Spinal cord (tissue), 10 donors: ENCODE data around the gene PCDH17. TPM values are rescaled to one million over a fixed set of nuclear protein-coding genes. Genes with fewer than 3 reads are reported as not detected.
A peak's percentile ranks its signal among the peaks of the same experiment; 100 is the strongest.

Experiments
- DNase-seq, 6 donors: peaks; one replicate each; pipeline versions ENCODE4 v3.0.0 to v3.0.0-alpha.2; 2013 to 2015; ENCODE audit warnings: low spot score in 6 of 6, low read depth in 4 of 6
- H3K27ac ChIP-seq: one replicate; pipeline ENCODE4 v1.5.1; 2013; ENCODE audit warnings: low read depth, low read length, control low read depth
- H3K27me3 ChIP-seq: one replicate; pipeline ENCODE4 v1.6.1; 2013; ENCODE audit warnings: low read length; ENCODE audit not compliant: control insufficient read depth, insufficient read depth
- H3K36me3 ChIP-seq: one replicate; pipeline ENCODE4 v1.6.1; 2013; ENCODE audit warnings: low read length; ENCODE audit not compliant: control insufficient read depth, insufficient read depth
- H3K4me1 ChIP-seq: one replicate; pipeline ENCODE4 v1.6.1; 2013; ENCODE audit warnings: low read length; ENCODE audit not compliant: control insufficient read depth, insufficient read depth
- H3K4me3 ChIP-seq: one replicate; pipeline ENCODE4 v1.5.1; 2013; ENCODE audit warnings: low read depth, low read length, control low read depth
- H3K9me3 ChIP-seq: one replicate; pipeline ENCODE4 v1.6.1; 2013; ENCODE audit warnings: low read length; ENCODE audit not compliant: control insufficient read depth, insufficient read depth
- WGBS: methylation state at CpG from one replicate; pipeline ENCODE4 v1.1.5; 2013; ENCODE audit warnings: missing lambda C conversion rate; ENCODE audit not compliant: insufficient coverage; 5-methylcytosine and 5-hydroxymethylcytosine counted together
- polyA plus RNA-seq, 2 donors: library from polyadenylated mRNA; unstranded; fragments of 120-200 nt; gene quantifications; one replicate each; pipeline ENCODE4 v1.2.1, GENCODE V29; 2013; ENCODE audit not compliant: insufficient read length in 2 of 2
- total RNA-seq, 2 donors: library from RNA; depleted of rRNA in 1 of 2; stranded (reverse); fragments of 120-200 nt in 1 of 2; fragments of >200 nt in 1 of 2; gene quantifications; one replicate each; pipeline versions ENCODE4 v1.2.3 to v1.2.4, GENCODE V29; 2013 to 2014
- donor health status: healthy.

The PCDH17 gene
- total and polyA plus RNA-seq, 4 donors, result 29.8 to 82.6 (median 64.7) TPM

- DNase-seq, result peak in 2 of 6 donors; percentile 39 to 60
- no peak overlapping the region for H3K4me3 ChIP-seq
- 80% methylated on average over 2 of the region's 2 CpGs for WGBS
Measured at GRCh38 chr13:57760951-57761350, 129.4 kb downstream of the PCDH17 start.

DNA sequence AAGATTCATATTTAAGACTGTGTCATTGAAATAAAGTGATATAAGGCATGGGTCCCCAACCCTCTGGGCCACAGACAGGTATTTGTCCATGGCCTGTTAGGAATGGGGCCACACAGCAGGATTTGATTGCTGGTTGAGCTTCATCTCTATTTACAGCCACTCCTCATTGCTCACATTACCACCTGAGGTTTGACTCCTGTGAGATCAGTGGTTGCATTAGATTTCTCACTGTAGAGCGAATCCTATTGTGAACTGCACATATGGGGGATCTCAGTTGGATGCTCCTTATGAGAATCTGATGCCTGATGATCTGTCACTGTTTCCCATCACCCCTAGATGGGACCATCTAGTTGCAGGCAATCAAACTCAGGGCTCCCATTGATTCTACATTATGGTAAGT, 132.1 kb downstream of the PCDH17 start:
- Histone ChIP-seq H3K9me3 (no peaks in the 10 kb centered on the region), H3K4me3 (no peak overlapping the region), H3K27me3 (no peaks in the 10 kb centered on the region), H3K4me1 (no peaks in the 10 kb centered on the region), H3K36me3 (no peaks in the 10 kb centered on the region), H3K27ac (no peak overlapping the region)
- no peak for DNase-seq
- no CpG with 5 or more reads among the region's 1 CpG for WGBS

More at GRCh38 chr13:57760951-57761350, 129.4 kb downstream of the PCDH17 start:
- H3K9me3 ChIP-seq, result no peaks in the 10 kb centered on the region
- no peaks in the 10 kb centered on the region for H3K36me3 ChIP-seq
- no peaks in the 10 kb centered on the region for H3K4me1 ChIP-seq
- no peaks in the 10 kb centered on the region for H3K27me3 ChIP-seq
- H3K27ac ChIP-seq, result no peak overlapping the region
